Astrocyte of the spinal cord (primary cell): ENCODE measurements around the gene DXO.

Experiments used
- DNase-seq: peaks from one replicate; pipeline ENCODE4 v3.0.0; 2011; ENCODE audit warnings: low read depth, low spot score
- H3K4me3 ChIP-seq: 2 replicates; pipeline ENCODE4 v1.5.1; 2011; ENCODE audit warnings: low read depth, mild to moderate bottlenecking, low read length, moderate library complexity
- in situ Hi-C: cut with HindIII; loops from 2 replicates; pipeline ENCODE4 v1.10.0; 2017; ENCODE audit warnings: low sequenced_read_pairs
- TF ChIP-seq, protein P1 (sequence below): IDR thresholded peaks from 2 replicates; pipeline ENCODE4 v1.5.1; 2012; ENCODE audit warnings: low read depth, mild to moderate bottlenecking, low read length, inconsistent platforms

The DXO gene

GRCh38 chr6:31972709-31973350 is 892 bp upstream of the DXO start:
- in situ Hi-C loops: no loop called here
- DNase-seq: peak; percentile 24
- H3K4me3 ChIP-seq: peak overlapping the region; percentile 91
- TF ChIP-seq, protein P1, sequence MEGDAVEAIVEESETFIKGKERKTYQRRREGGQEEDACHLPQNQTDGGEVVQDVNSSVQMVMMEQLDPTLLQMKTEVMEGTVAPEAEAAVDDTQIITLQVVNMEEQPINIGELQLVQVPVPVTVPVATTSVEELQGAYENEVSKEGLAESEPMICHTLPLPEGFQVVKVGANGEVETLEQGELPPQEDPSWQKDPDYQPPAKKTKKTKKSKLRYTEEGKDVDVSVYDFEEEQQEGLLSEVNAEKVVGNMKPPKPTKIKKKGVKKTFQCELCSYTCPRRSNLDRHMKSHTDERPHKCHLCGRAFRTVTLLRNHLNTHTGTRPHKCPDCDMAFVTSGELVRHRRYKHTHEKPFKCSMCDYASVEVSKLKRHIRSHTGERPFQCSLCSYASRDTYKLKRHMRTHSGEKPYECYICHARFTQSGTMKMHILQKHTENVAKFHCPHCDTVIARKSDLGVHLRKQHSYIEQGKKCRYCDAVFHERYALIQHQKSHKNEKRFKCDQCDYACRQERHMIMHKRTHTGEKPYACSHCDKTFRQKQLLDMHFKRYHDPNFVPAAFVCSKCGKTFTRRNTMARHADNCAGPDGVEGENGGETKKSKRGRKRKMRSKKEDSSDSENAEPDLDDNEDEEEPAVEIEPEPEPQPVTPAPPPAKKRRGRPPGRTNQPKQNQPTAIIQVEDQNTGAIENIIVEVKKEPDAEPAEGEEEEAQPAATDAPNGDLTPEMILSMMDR: no peak

DNA sequence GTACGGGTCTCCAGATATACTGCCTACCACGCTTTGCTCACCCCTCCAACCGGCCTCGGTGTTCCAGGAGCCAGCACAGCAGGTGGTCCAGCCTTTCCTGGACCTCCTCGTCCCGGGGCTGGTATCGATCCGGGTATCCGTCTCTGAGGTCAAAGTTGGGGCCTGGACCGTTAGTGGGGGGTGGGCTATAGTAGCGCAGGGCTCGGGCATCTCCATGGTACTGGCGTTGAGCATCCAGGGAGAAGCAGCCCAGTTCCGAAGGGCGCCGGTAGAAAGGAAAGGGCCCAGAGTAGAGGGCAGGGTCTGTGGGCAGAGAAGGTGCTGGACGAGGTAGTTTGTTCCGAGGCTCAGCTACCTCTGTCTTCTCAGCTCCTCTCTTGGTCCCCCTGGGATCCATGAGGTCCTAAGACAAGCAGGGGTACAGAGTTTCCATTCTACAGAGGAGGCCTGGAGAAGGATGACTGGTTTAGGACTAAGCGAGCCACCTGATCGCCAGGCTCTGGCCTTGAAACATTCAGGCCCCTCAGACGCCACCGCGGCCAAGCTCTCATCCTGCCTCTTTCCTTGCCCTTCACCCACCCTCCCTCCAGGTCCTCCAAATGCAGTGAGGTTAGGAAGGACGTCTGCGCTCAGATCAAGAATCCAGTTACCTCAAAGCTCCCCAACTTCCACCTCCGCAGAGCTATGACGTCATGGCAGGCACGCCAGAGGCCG is 502 bp downstream of the DXO start:
- TF ChIP-seq, protein P1: no peak
- peak overlapping the region; percentile 91 for H3K4me3 ChIP-seq
- in situ Hi-C loops: no loop called here
- peak; percentile 12 for DNase-seq

DNA sequence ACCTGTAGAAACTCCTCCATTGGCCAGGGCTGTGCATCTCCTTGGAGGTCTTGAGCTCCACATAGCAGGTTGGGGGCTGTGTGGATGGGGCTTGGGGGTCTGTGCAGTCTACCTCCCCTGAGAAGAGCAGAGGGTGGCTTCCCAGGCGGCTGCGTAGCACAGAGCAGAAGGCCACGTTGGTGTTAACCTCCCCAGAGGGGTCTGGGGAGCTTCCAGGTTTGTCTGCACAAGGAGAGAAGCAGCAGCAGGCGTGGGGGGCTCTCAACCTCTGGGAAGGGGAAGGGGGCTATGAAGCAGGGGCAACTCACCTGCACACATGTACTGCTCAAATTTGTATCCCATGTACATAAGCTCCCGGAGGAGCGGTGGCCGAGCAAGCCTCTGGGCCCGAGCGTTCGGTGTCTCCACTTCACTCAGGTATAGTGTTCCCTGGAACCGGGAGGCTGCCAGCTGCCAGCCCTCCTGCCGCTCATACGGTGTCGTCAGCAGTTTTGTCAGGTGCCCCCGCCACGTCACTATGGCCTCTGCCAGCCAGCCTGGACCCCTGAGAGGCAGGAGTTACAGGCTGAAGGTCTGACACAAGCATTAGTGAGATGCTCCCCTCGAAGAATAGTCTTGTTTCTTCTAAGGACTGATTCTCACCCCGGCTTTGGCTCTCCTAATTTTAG is 1.2 kb downstream of the DXO start:
- H3K4me3 ChIP-seq: peak overlapping the region; percentile 91
- TF ChIP-seq, protein P1: no peak
- no peak for DNase-seq
- in situ Hi-C loops: no loop called here

GRCh38 chr6:31969712-31970603 is 2.0 kb downstream of the DXO start:
- in situ Hi-C loops: no loop called here
- TF ChIP-seq, protein P1: no peak
- no peak for DNase-seq
- peak overlapping the region; percentile 91 for H3K4me3 ChIP-seq

DNA sequence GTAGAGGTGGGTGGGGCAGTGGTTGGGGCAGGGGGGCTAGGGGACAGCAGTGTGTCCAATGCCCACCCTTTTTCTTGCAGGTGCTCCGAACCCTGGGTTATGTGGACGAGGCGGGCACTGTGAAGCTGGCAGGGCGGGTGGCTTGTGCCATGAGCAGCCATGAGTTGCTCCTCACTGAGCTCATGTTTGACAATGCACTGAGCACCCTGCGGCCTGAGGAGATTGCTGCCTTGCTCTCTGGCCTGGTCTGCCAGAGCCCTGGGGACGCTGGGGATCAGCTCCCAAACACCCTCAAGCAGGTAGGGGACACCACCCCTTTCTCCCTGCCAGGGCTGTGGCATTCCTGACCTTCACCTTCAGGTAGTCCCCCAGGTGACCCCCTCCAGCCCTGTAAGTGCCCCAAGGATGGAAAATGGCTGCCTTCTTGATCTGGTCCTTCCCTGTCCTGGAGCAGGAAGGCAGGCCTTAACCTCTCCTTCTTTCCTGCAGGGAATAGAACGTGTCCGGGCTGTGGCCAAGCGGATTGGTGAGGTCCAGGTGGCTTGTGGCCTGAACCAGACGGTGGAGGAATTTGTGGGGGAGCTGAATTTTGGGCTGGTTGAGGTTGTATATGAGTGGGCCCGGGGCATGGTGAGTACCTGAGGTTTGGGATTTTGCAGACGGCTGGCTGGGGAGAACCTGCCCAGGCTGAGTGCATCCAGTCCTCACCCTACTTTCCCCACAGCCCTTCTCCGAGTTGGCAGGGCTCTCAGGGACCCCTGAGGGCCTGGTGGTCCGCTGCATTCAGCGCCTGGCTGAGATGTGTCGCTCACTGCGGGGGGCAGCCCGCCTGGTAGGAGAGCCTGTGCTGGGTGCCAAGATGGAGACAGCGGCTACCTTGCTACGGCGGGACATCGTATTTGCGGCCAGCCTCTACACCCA is 2.9 kb downstream of the DXO start:
- TF ChIP-seq, protein P1: no peak
- in situ Hi-C loops: no loop called here
- no peak overlapping the region for H3K4me3 ChIP-seq
- no peak for DNase-seq
